ENCODE measurements around the gene BCL2L15.
A peak's percentile ranks its signal among the peaks of the same experiment; 100 is the strongest.
"Not testable (repeated sequence)": the region's sequence is repeated elsewhere in the genome, so short reads cannot be mapped to it uniquely, and the experiment has no call there.

Gene BCL2L15

GRCh38 chr1:113854234-113854633 lies 33.1 kb downstream of the BCL2L15 start:
- no peak overlapping the region for H3K4me3 ChIP-seq (ENCODE audit: low read depth, low read length)
- TF ChIP-seq, protein P1, sequence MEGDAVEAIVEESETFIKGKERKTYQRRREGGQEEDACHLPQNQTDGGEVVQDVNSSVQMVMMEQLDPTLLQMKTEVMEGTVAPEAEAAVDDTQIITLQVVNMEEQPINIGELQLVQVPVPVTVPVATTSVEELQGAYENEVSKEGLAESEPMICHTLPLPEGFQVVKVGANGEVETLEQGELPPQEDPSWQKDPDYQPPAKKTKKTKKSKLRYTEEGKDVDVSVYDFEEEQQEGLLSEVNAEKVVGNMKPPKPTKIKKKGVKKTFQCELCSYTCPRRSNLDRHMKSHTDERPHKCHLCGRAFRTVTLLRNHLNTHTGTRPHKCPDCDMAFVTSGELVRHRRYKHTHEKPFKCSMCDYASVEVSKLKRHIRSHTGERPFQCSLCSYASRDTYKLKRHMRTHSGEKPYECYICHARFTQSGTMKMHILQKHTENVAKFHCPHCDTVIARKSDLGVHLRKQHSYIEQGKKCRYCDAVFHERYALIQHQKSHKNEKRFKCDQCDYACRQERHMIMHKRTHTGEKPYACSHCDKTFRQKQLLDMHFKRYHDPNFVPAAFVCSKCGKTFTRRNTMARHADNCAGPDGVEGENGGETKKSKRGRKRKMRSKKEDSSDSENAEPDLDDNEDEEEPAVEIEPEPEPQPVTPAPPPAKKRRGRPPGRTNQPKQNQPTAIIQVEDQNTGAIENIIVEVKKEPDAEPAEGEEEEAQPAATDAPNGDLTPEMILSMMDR (conservative IDR thresholded peaks at IDR 0.05; ENCODE audit: low read depth, low read length) = no peak
- no peak for DNase-seq (ENCODE audit: low read depth)

DNA sequence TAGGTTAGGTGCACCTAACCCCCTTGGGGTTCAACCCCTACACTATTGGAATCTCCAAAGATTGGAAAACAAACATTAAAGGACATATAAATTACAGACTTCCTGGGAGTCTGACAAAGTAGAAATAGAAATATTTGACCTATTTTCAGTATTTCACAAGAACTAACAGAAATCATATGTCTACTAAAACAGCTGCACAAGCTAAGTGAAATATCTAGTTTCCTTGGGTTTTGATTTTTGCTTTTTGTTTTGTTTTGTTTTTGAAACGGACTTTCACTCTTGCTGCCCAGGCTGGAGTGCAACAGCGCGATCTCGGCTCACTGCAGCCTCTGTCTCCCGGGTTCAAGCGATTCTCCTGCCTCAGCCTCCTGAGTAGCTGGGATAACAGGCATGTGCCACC lies 34.7 kb downstream of the BCL2L15 start:
- not testable (repeated sequence) for H3K4me3 ChIP-seq (ENCODE audit: low read depth, low read length)
- peak; percentile 15 for DNase-seq (ENCODE audit: low read depth)

DNA sequence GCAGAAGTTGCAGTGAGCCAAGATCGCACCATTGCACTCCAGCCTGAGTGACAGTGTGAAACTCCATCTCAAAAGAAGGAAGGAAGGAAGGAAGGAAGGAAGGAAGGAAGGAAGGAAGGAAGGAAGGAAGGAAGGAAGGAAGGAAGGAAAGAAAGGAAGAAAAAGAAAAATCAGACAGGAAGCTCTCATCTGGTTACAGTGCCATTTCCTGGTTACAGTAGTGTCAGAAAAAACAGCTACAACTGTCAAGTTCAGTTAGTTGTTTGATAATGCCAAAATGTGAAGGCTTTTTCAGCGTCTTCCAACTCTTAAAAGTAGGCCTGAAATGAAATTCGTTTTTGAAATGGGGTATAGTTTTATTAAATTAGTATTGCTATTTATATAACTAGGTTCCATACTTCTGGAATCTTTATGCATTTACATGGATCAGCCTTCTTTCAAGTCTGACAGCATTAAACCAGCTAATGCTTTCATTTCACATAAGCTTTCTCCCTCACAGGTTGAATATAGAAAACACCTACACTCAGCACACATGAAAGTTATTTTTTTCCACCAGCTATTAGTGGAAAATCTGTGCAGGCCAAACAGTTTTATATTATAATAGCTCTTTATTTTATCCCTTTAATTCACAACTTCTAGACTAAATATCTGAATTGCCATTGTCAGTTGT lies 37.1 kb downstream of the BCL2L15 start:
- DNase-seq (ENCODE audit: low read depth) = no peak
- TF ChIP-seq, protein P1 (conservative IDR thresholded peaks at IDR 0.05; ENCODE audit: low read depth, low read length) = no peak
- no peak overlapping the region for H3K4me3 ChIP-seq (ENCODE audit: low read depth, low read length)

DNA sequence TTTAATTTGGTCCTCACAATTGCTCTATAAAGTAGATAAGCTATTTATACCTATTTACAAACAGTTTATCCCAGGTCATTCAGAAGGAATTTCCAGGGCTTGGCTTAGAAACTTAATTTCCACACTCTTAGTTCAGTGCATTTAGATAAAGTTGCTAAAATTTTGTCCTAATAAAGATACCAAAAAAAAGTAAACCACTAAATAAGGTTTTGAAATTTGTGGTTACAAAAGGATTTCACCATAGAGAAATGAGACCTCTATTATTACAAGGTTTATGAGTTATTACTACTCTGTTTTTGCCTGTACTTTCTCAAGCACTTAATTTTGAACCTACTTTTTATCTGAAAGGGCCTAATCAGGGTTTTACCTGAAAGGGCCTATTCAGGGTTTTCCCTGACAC lies 38.3 kb downstream of the BCL2L15 start:
- no peak for DNase-seq (ENCODE audit: low read depth)
- TF ChIP-seq, protein P1 (conservative IDR thresholded peaks at IDR 0.05; ENCODE audit: low read depth, low read length) = no peak
- no peak overlapping the region for H3K4me3 ChIP-seq (ENCODE audit: low read depth, low read length)

GRCh38 chr1:113846391-113847035 lies 40.9 kb downstream of the BCL2L15 start:
- no peak overlapping the region for H3K4me3 ChIP-seq (ENCODE audit: low read depth, low read length)
- no peak for DNase-seq (ENCODE audit: low read depth)
- TF ChIP-seq, protein P1 (conservative IDR thresholded peaks at IDR 0.05; ENCODE audit: low read depth, low read length) = no peak

GRCh38 chr1:113836534-113836933 lies 50.8 kb downstream of the BCL2L15 start:
- no peak overlapping the region for H3K4me3 ChIP-seq (ENCODE audit: low read depth, low read length)
- DNase-seq (ENCODE audit: low read depth) = no peak
- TF ChIP-seq, protein P1 (conservative IDR thresholded peaks at IDR 0.05; ENCODE audit: low read depth, low read length) = no peak

DNA sequence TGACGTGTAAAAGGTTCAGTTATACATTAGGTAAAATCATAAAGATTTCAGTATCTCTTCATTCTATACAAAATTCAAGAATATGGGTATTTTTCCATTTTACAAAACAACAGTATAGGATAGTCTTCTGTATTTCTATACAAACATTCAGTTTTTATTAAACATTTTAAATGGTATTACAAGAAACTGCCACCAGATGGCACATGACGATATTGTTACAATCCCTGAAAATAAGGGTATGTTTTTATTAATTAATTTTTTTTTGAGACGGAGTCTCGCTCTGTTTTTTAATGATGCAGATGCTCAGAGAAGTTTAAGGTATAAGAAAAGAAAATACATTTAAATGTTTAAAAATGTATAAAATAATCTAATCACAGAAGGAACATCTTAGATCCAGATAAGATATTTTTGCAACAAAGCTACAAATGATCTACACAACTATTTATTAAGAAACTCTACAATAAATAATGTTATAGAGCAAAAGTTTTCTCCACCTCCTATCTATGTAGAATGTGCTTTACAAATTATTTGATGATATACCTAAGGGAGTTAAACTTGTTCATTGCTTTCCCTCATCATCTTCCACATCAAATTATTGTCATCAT lies 51.6 kb downstream of the BCL2L15 start:
- H3K4me3 ChIP-seq (ENCODE audit: low read depth, low read length) = no peak overlapping the region
- TF ChIP-seq, protein P1 (conservative IDR thresholded peaks at IDR 0.05; ENCODE audit: low read depth, low read length) = peak; percentile 37
- DNase-seq (ENCODE audit: low read depth) = peak; percentile 76
